KG1 (cell line): ENCODE data around the gene TIGAR.

Experiments
- DNase-seq: peaks from one replicate; lab custom pipeline; 2025; lab: John Stamatoyannopoulos, UW

TIGAR gene

GRCh38 chr12:4282892-4283511 is 38.0 kb upstream of the TIGAR start:
- DNase-seq = no peak

- DNase-seq = no peak
Observed at GRCh38 chr12:4283512-4284255, 37.3 kb upstream of the TIGAR start.

- DNase-seq = no peak
Observed at GRCh38 chr12:4284306-4284705, 36.7 kb upstream of the TIGAR start.

GRCh38 chr12:4285070-4285469 is 35.9 kb upstream of the TIGAR start:
- no peak for DNase-seq

- DNase-seq = no peak
Observed at GRCh38 chr12:4286228-4286627, 34.8 kb upstream of the TIGAR start.

- DNase-seq = no peak
Observed at GRCh38 chr12:4286771-4287317, 34.2 kb upstream of the TIGAR start.

- DNase-seq = no peak
Observed at GRCh38 chr12:4287325-4288211, 33.4 kb upstream of the TIGAR start.

GRCh38 chr12:4288296-4289131 is 32.5 kb upstream of the TIGAR start:
- no peak for DNase-seq

GRCh38 chr12:4289231-4289878 is 31.7 kb upstream of the TIGAR start:
- no peak for DNase-seq

GRCh38 chr12:4289998-4290790 is 30.8 kb upstream of the TIGAR start:
- no peak for DNase-seq

GRCh38 chr12:4292341-4293073 is 28.5 kb upstream of the TIGAR start:
- no peak for DNase-seq

- DNase-seq = no peak
Observed at GRCh38 chr12:4293299-4293965, 27.6 kb upstream of the TIGAR start.

GRCh38 chr12:4293966-4294505 is 27.0 kb upstream of the TIGAR start:
- DNase-seq = no peak

GRCh38 chr12:4296751-4297150 is 24.3 kb upstream of the TIGAR start:
- DNase-seq = no peak

- no peak for DNase-seq
Observed at GRCh38 chr12:4297617-4298016, 23.4 kb upstream of the TIGAR start.

GRCh38 chr12:4300883-4301282 is 20.1 kb upstream of the TIGAR start:
- no peak for DNase-seq

GRCh38 chr12:4301932-4302501 is 19.0 kb upstream of the TIGAR start:
- no peak for DNase-seq

- no peak for DNase-seq
Observed at GRCh38 chr12:4302881-4303280, 18.1 kb upstream of the TIGAR start.
